T-helper 22 cell (primary cell): ENCODE measurements around the gene SAMD4B.

Experiments used
- DNase-seq: peaks from one replicate; pipeline ENCODE4 v3.0.0-alpha.2; 2020; ENCODE audit warnings: low read depth

The SAMD4B gene

DNA sequence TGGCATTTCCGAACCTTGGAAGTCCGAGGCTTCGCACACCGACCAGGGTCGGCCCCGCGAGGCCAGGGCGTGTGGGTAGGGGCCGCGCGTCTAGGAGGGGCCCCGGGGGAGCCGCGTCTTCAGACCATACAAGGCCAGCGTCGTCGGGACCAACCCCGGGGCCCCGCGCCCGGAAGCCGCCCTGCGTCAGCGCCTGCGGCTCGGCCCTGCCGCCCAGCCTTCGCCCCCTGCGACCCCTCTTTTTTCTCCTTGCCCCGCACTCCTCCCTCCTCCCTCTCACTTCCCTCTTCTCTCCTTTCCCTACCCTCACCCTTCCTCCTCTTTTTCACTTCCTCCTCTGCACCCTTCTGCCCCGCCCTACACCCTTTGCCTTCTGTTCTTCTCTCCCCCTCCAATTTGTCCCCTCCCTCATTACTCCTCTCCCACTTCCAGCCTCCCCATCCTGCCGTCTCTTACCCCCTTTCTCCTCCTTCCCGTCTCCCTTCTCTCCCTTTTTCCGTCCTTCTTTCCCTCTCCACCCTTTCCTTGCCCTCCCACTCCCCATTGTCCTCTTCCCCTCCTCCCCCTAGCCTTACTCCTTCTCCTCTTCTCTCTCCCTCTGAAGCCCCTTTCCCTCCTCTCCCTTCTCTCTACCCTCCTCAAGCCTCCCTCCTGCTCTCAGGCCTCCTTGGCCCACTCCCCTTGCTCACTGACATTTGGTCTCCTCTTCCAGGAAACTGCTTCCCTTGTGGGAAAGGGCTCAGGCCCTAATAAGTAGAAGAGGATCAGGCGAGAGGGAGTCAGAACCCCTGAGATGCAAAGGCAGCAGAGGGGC lies 68.0 kb downstream of the SAMD4B start:
- peak; percentile 70 for DNase-seq

DNA sequence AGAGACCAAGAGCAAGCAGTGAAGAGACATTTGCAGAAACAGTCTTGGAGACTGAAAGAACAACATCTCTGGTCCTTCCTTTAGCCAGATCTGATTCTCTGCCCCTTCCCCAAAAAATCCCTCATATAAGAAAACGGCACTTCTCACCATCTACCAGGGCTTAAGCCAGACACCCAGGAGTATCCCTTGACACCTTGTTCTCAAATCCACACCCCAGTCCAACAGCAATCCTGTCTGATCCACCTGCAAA lies 68.5 kb downstream of the SAMD4B start:
- DNase-seq = no peak

DNA sequence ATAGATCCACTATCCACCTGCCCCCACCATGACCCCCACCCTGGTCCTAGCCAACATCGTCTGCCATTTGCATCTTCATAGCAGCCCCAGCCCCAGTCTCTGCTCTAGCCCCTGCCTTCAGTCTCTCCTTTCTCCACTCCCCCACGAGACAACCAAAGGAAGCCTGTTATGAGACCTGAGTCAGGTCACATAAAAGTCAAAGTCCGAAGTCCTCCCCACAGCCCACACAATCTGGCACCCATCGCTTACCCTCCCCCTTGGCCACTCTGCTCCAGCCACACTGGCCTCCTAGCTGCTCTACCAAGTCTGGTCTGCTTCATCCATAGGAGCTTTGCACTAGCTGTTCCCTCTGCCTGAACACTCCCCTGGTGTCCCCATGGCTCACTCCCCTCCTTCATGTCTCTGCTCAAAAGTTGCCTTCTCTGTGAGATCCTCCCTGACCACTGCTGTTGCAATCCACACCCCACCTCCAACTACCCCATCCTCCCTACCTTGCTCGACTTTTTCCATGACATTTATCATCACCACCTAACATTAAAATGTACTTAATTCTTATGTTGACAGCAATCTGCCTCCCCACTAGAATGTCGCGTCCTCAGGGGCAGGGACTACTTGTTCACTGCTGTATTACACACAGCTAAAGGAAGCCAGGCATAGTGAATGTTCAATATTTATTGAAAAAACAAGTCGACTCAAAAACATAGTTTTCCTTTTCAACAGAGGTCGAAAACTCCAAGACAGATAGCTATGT lies 69.0 kb downstream of the SAMD4B start:
- DNase-seq = no peak

DNA sequence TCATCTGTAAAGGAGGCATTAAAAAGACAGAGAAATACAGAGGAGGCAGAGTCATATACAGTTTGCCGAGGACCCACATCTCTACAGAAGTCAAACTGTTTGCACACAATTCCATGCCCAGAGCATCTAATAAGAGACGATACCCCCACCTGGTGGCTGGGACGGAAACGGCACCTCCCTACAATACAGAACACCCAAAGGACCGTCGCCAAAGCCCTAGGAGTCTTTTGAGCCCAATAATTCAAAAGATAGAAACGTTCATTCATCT lies 69.5 kb downstream of the SAMD4B start:
- DNase-seq = peak; percentile 81

DNA sequence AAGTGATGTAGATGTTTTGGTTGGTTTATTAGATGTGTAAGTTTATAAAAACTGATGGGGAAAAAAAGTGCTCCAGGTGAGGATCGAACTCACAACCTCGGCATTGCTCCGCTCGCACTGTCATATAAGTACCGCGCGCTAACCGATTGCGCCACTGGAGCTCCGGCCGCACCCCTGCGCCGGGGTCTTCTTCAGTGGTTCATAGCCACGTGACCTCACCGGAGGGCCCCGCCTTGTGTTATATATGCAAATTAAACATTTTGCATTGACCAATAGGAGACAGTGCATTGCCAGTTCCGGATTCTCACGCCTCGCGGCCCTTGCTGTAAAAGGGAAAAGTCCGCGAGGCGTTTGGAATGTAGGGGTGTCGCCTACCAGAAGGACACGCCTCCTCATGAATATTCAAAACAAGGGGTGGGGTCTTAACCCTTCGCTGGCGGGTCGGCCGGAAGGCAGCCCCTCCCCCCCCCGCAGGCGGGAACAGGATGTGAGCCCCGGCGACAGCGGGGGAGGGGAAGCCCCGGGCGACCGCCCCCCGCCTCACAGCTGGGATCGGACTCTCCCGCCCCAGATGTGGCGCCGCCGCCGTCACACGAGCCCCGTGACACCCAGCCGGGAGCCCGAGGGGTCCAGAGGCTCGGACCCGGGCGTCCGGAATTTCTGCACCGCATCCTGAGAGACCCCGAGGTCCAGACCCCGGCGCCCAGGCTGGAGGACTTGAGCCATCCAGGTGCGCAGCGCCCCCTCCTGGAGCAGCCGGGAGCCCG lies 70.1 kb downstream of the SAMD4B start, which contains the start of gene PLEKHG2:
TSS of gene PLEKHG2 (plus strand) at position 570 of the 767 bp plus-strand sequence. CDS start 1,418 bp downstream, outside the sequence.
- peak; percentile 94 for DNase-seq

DNA sequence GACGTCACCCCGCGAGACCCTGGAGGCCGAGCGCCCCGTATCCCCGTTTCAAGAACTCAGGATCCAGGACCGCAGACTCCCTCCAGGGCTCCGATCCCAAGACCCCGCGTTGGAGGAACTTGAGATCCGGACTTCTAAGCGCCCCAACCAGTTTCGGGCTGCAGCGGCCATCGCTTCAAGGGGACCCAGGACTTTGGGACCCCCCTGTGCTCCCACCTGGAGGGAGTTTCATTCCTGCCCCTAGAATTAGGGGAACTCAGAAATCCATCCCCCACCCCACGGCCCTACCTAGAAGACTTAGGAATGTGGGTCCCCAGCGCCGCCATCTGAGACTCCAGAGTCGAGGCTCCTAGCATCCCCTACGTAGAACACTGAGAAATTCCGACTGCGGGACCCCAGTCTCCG lies 70.6 kb downstream of the SAMD4B start:
- DNase-seq = no peak

DNA sequence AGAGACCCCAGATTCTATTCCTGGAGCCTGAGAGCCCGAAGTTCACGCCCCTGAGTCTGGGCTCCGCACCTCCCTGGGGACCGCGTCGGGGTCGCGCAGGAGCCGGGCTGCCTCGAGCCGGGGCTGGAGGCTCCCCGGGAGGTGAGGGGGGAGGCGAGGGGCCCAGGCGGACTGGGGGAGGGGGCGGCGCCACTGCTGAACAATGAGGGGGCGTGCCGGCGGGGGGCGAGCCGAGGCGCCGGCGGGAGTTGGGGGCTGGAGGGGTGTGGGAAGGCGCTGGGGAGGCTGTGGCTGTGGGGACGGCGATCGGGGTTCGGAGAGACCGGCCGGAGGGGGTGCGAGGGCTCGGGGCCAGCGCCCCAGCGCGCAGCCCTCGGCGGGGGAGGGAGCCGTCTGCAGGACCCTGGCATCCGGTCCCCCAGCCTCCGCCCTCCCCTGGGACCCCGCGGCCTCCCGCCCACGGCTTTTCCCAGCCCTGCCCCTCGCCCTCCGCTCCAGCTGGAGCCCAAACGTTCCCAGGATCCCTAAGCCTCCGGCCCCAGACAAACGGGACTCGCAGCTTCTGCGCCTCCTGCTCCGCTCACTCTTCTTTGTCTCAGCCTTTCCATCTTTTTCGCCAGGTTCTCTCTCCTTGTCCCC lies 71.2 kb downstream of the SAMD4B start:
- no peak for DNase-seq

DNA sequence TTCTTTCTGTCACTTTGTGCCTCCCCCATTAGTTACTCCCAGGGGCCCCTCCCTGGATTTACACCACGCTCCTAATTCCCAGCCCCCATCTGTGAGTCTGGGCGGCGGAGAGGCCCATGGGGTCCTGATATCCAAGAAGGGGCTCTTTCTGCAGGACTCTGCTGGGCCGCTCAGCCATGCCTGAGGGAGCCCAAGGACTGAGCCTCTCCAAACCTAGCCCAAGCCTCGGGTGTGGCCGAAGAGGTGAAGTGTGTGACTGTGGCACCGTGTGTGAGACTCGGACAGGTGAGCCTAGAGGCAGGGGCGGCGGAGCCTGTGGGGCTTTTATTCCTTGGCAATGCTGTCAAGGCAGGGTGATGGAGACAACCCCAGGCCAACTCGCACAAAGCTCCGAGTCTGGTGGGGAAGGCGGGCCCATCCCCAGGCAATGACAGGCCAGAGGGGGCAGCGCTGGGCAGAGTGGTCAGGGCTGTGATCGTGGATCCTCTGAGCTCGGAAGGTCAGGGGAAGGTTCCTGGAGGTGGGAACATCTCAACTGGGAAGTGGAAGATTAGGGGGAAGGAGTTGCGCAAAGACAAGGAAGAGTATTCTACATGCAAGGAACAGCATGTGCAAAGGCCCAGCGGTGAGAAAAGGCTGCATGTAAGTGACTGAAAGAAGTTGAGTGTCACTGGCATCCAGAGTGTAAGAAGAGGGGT lies 71.8 kb downstream of the SAMD4B start:
- DNase-seq = no peak

DNA sequence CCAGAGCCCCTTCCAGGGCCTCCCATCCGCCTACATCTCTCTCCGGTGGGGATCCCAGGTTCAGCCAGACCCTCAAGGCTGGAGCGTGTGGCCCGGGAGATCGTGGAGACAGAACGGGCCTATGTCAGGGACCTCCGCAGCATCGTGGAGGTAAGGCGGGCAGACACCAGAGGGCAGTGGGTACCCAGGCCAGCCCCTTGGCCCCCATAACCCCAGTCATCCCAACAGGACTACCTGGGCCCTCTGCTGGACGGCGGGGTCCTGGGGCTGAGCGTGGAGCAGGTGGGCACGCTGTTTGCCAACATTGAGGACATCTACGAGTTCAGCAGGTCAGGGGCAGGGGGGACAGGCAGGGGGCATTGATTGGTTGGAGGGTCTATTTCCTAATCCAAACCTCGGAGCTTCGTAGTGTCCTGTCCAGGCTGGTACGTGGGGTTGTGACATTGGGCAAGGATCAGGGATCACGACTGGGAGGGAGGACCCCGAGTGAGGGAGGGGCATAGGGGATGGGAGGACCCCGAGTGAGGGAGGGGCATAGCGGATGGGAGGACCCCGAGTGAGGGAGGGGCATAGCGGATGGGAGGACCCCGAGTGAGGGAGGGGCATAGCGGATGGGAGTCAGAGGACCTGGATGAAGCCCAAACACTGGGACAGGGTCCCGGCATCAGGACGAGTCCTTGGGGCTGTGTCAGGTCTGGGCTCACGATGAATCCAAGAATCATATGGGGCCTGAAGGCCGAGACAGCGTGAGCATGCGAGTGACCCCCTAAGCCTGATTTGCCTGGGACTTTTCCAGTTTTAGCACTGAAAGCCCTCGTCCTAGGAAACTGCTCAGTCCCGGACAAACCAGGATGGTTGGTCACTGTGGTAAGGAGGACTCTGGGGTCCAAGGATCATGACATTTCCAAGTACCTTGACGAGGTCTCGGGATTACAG lies 73.2 kb downstream of the SAMD4B start:
- DNase-seq = no peak

DNA sequence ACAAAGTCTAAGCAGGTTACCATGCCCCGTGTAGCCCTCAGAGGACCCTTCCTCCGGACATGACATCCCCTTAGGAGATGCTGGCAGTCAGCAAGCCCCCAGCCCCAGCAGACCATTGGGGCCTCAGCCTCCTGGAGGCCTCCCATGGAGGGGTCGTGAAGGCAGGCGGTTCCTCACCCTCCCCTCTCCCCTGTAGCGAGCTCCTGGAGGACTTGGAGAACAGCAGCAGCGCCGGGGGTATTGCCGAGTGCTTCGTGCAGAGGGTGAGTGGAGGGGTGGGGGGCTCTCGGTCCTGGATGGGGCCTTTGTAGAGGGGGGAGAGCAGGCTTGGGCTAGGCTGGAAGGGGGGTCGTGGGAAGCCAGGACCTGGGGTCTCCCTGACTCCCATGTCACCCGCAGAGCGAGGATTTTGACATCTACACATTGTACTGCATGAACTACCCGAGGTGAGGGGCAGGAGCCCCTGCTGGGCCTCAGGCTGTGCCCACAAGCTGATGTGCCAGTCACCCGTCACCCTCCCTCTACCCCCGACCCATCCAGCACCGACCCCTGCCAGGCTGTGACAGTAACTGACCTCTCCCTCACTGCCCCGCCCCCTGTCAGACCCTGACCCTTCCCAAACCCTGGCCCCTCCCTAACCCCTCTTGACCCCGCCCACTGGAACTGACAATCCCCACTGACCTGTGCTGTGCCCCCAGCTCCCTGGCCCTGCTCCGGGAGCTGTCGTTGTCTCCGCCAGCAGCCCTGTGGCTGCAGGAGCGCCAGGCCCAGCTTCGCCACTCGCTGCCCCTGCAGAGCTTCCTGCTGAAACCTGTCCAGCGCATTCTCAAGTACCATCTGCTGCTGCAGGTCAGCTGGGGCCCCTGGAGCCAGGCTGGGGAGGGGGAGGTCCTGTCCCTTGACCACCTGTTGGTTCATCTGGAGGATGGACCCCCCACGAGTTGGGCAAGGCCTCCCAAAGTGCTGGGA lies 74.2 kb downstream of the SAMD4B start:
- no peak for DNase-seq

DNA sequence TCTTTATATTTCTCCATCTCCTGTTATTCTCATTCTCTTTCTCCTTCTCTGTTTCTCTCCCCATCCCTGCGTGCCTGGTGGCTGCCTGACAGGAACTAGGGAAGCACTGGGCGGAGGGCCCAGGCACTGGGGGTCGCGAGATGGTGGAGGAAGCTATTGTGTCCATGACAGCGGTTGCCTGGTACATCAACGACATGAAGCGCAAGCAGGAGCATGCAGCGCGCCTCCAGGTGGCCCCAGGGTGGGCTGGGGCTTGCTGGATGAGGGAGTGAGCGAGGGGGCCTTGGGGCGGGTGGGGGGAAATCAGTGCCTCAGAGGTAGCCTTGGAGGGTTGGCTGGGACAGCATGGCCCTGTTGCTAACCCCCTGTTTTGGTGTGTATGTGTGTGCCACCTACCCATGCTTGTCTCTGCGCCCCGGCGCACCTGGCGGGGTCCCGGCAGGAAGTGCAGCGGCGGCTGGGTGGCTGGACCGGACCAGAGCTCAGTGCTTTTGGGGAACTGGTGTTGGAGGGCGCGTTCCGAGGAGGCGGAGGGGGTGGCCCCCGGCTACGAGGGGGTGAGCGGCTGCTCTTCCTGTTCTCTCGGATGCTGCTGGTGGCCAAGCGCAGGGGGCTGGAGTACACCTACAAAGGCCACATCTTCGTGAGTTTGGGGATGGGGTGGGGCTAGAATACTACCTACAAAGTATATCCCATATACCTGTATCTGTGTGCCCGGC lies 75.4 kb downstream of the SAMD4B start:
- no peak for DNase-seq

DNA sequence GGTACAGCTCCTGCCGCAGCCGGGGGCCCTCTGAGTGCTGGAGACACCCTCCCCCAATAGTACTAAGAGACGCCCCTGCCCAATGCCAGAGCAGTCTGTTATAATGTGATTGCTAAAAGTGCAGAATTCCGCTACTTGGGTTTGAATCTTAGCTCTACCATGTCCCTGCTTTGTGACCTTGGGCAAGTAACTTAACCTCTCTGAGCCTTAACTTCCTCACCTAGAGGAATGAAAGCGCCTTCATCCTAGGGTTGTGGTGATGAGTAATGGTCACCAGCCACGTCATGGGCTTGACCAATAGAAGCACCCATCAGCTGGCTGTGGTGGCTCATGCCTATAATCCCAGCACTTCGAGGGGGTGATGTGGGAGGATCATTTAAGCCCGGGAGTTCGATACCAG lies 76.8 kb downstream of the SAMD4B start:
- no peak for DNase-seq

DNA sequence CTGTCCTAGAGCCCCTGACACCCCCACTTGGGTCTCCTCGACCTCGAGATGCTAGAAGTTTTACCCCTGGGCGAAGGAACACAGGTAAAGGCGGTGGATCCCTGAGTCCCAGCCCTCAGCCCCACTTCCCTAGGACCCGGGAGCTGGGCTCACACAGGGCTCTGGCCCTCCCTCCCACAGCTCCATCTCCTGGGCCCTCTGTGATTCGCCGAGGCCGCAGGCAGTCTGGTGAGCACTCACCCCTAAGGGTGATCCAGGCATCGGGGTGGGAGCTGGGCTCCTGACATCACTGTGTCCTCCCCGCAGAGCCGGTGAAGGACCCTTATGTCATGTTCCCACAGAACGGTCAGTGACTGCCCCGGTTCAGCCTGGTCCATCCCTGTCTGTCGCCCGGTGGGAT lies 78.5 kb downstream of the SAMD4B start:
- no peak for DNase-seq

DNA sequence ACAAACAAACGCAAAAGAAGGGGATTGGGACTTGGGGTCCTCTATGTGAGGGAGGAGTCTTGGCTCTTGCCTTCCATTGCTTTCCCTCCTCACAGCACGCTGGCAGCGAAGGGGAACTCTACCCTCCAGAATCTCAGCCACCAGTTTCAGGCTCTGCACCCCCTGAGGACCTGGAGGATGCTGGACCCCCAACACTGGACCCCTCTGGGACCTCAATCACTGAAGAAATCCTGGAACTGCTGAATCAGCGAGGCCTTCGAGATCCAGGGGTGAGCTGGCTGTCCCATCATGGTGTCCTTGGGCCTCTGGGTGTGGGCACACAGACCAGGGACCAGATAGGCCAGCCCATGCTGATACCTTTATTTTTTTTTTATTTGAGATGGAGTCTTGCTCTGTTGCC lies 79.8 kb downstream of the SAMD4B start:
- DNase-seq = no peak

DNA sequence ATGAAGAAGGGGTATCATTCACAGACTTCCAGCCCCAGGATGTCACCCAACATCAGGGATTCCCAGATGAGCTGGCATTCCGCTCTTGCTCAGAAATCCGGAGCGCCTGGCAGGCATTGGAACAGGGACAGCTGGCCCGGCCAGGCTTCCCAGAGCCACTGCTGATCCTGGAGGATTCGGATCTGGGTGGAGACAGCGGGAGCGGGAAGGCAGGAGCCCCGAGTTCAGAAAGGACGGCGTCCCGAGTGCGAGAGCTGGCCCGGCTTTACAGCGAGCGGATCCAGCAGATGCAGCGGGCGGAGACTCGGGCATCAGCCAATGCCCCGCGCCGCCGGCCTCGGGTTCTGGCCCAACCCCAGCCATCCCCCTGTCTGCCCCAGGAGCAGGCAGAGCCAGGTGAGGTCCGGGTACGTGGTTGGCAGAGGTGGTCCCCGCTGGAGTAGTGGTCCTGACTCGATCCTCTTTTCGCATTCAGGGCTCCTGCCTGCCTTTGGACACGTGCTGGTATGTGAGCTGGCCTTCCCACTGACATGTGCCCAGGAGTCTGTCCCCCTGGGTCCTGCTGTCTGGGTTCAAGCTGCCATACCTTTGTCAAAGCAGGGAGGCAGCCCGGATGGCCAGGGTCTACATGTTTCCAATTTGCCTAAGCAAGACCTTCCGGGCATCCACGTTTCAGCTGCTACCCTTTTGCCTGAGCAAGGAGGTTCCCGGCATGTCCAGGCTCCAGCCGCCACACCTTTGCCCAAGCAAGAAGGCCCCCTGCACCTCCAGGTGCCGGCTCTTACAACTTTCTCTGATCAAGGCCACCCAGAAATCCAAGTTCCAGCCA lies 81.3 kb downstream of the SAMD4B start:
- no peak for DNase-seq

DNA sequence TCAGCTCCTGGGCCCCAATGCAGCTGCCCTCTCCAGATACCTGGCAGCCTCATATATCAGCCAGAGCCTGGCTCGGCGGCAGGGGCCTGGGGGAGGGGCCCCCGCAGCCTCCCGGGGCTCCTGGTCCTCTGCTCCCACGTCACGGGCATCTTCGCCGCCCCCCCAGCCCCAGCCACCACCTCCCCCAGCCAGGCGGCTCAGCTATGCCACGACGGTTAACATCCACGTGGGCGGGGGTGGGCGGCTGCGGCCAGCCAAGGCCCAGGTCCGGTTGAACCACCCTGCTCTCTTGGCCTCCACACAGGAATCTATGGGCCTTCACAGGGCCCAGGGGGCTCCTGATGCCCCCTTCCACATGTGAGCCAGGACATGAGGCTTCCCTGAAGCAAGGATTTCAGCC lies 82.7 kb downstream of the SAMD4B start:
- no peak for DNase-seq

DNA sequence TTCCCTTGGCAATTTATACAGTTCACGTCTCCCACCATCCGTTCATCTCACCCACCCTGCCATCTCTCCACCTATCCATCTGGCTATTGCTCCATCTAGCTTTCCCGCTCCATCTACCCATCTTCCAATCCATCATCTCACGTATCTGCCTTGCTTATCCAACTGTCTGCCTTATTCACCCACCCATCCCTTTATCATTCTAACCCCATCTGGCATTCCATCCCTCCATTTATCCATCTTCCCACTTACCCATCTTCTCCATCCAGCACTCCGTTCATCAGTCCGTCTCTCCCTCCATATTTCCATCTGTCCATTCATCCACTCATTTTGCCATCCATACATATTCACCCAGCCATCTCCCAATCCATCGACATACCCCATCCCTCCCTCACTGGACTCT lies 83.5 kb downstream of the SAMD4B start:
- DNase-seq = no peak

DNA sequence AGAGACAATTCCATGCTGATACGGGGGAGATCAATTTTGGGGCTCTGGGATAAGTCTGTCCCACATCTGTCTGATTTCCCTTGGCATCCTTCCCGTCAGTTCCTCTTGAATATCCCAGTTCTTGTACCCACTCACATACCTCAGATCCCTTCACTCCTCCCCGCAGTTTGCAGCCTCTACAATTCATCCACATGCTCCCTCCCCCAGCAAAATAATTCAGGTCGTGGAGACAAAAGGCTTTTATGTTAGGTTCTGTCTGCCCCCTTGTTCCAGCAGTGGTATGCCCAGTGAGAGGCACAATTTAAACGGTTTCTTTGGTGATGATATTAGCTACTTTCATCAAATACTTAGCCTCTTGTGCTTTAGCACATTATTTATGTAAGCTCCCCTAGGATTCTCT lies 83.9 kb downstream of the SAMD4B start:
- no peak for DNase-seq
